Activated CD4-positive, alpha-beta T cell treated with anti-CD3 and anti-CD28 coated beads, Interleukin-2, amount 10 ng/mL, durations not matched to agents 7 days and 5 days (primary cell): Measurements from ENCODE around the gene C2orf80. TPM values are rescaled to one million over a fixed set of nuclear protein-coding genes. Genes with fewer than 3 reads are reported as not detected.
"Not testable (repeated sequence)": the region's sequence is repeated elsewhere in the genome, so short reads cannot be mapped to it uniquely, and the experiment has no call there.

Experiments
- CTCF ChIA-PET: fragments of 350-600 bp; sonication (Branson Sonifier 250); formaldehyde crosslinking; loops from one replicate; lab custom pipeline; 2021; ENCODE audit warnings: antibody characterized with exemption; lab: Charles Lee
- POLR2A ChIA-PET: fragments of 350-600 bp; sonication (Branson Sonifier 250); formaldehyde crosslinking; loops from one replicate; lab custom pipeline; 2021; ENCODE audit warnings: antibody characterized with exemption; lab: Charles Lee
- DNase-seq: peaks from one replicate; pipeline ENCODE4 v3.0.0-alpha.2; 2020
- H3K27ac Mint-ChIP-seq: one replicate; pipeline ENCODE4 v1.8.0; 2021; ENCODE audit warnings: mild to moderate bottlenecking, moderate library complexity, mixed read lengths
- H3K27me3 Mint-ChIP-seq: one replicate; pipeline ENCODE4 v1.8.0; 2021; ENCODE audit warnings: mixed read lengths
- H3K36me3 Mint-ChIP-seq: one replicate; pipeline ENCODE4 v1.8.0; 2021; ENCODE audit warnings: low read depth, mixed read lengths
- H3K4me1 Mint-ChIP-seq: one replicate; pipeline ENCODE4 v1.8.0; 2021; ENCODE audit warnings: mixed read lengths
- H3K4me3 Mint-ChIP-seq: one replicate; pipeline ENCODE4 v1.8.0; 2021; ENCODE audit warnings: mild to moderate bottlenecking, moderate library complexity, mixed read lengths
- H3K9me3 Mint-ChIP-seq: one replicate; pipeline ENCODE4 v1.8.0; 2021; ENCODE audit warnings: mixed read lengths
- total RNA-seq, 2 experiments: library from RNA; stranded (reverse); gene quantifications; one replicate each; pipeline ENCODE4 v1.2.3, GENCODE V29; 2021

The C2orf80 gene
- total RNA-seq, 2 experiments from 2014 or later, result not detected

- DNase-seq, result no peak
- ChIA-PET POLR2A (no interaction called here), CTCF (interaction anchor here (1.3 kb wide), 1 partner anchor 33 kb away, joined by 3 read pairs; no protein-coding TSS in a partner anchor)
- no peak overlapping the region for H3K4me3 Mint-ChIP-seq
- H3K36me3 Mint-ChIP-seq, result no peaks in the 10 kb centered on the region
- no peak overlapping the region for H3K27ac Mint-ChIP-seq
- no peaks in the 10 kb centered on the region for H3K4me1 Mint-ChIP-seq
- no peaks in the 10 kb centered on the region for H3K9me3 Mint-ChIP-seq
- H3K27me3 Mint-ChIP-seq, result no peaks in the 10 kb centered on the region
These were observed 47.4 kb downstream of the C2orf80 start for GRCh38 chr2:208142240-208142924.

DNA sequence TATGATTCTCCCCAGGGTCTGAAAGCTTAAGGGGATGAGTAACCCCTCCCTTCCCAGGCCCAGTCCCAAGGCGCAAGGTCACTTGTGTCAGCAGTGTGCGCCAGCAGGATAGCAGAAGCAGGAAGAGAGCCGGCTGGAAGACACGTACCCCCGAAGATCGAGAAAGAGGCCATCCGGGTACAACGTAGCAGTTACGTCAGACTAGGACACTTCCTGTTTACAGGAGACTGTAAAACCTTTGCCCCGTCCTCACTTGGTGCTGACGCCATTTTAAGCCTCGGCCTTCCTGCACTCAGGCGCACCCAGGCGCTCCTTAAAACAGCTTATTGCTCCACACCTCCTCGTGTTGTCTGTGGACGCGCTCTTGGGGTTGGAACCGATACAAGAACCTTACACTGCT, 50.4 kb downstream of the C2orf80 start:
- no peak for DNase-seq
- POLR2A ChIA-PET, result no interaction called here
- H3K36me3 Mint-ChIP-seq, result no peaks in the 10 kb centered on the region
- H3K9me3 Mint-ChIP-seq, result no peaks in the 10 kb centered on the region
- no peak overlapping the region for H3K4me3 Mint-ChIP-seq
- peaks cover 15% of the 10 kb centered on the region for H3K4me1 Mint-ChIP-seq
- no peaks in the 10 kb centered on the region for H3K27me3 Mint-ChIP-seq
- no peak overlapping the region for H3K27ac Mint-ChIP-seq
- CTCF ChIA-PET, result interaction anchor here (0.6 kb wide), 1 partner anchor 106 kb away, joined by 6 read pairs; no protein-coding TSS in a partner anchor

DNA sequence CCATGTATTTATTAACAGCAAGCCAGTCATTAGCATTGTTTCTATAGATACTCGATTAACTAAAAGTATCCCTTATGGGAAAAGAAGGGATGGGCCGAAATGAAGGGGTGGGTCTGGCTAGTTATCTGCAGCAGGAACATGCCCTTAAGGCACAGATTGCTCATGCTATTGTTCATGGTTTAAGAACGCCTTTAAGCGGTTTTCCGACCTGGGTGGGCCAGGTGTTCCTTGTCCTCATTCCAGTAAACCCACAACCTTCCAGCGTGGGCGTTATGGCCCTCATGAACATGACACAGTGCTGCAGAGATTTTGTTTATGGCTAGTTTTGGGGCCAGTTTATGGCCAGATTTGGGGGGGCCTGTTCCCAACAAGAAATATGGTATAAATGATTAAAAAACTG, 51.5 kb downstream of the C2orf80 start:
- H3K9me3 Mint-ChIP-seq, DNase-seq, H3K36me3 Mint-ChIP-seq, POLR2A ChIA-PET, H3K4me3 Mint-ChIP-seq, H3K27me3 Mint-ChIP-seq, H3K27ac Mint-ChIP-seq: not testable (repeated sequence)
- peaks cover 17% of the 10 kb centered on the region for H3K4me1 Mint-ChIP-seq
- CTCF ChIA-PET, result interaction anchor here (1.1 kb wide), 1 partner anchor 66 kb away, joined by 3 read pairs; no protein-coding TSS in a partner anchor

- Mint-ChIP-seq H3K27ac (no peak overlapping the region), H3K9me3 (no peaks in the 10 kb centered on the region), H3K4me1 (peaks cover 17% of the 10 kb centered on the region), H3K36me3 (no peaks in the 10 kb centered on the region), H3K27me3 (no peaks in the 10 kb centered on the region), H3K4me3 (no peak overlapping the region)
- CTCF ChIA-PET, result interaction anchor here (0.6 to 1.2 kb wide), 4 partner anchors 8 to 320 kb away, joined by 3 to 5 read pairs (median 4); no protein-coding TSS in a partner anchor
- POLR2A ChIA-PET, result no interaction called here
- DNase-seq, result no peak
These were observed 53.1 kb downstream of the C2orf80 start for GRCh38 chr2:208136716-208137094.

- no peaks in the 10 kb centered on the region for H3K27me3 Mint-ChIP-seq
- CTCF ChIA-PET, result interaction anchor here (0.5 to 0.9 kb wide), 2 partner anchors 27 to 90 kb away, joined by 3 to 5 read pairs; no protein-coding TSS in a partner anchor
- POLR2A ChIA-PET, result no interaction called here
- peaks cover 17% of the 10 kb centered on the region for H3K4me1 Mint-ChIP-seq
- no peak overlapping the region for H3K4me3 Mint-ChIP-seq
- DNase-seq, result no peak
- no peaks in the 10 kb centered on the region for H3K9me3 Mint-ChIP-seq
- H3K36me3 Mint-ChIP-seq, result no peaks in the 10 kb centered on the region
- no peak overlapping the region for H3K27ac Mint-ChIP-seq
These were observed 53.8 kb downstream of the C2orf80 start for GRCh38 chr2:208135794-208136715.

GRCh38 chr2:208134928-208135586, 54.8 kb downstream of the C2orf80 start:
- H3K27me3 Mint-ChIP-seq, result no peaks in the 10 kb centered on the region
- H3K4me1 Mint-ChIP-seq, result peaks cover 17% of the 10 kb centered on the region
- CTCF ChIA-PET, result interaction anchor here (0.5 kb wide), 1 partner anchor 9 kb away, joined by 4 read pairs; no protein-coding TSS in a partner anchor
- no peak overlapping the region for H3K4me3 Mint-ChIP-seq
- POLR2A ChIA-PET, result no interaction called here
- H3K27ac Mint-ChIP-seq, result peak overlapping the region; percentile 69
- H3K9me3 Mint-ChIP-seq, result no peaks in the 10 kb centered on the region
- DNase-seq, result peak; percentile 34
- H3K36me3 Mint-ChIP-seq, result no peaks in the 10 kb centered on the region

DNA sequence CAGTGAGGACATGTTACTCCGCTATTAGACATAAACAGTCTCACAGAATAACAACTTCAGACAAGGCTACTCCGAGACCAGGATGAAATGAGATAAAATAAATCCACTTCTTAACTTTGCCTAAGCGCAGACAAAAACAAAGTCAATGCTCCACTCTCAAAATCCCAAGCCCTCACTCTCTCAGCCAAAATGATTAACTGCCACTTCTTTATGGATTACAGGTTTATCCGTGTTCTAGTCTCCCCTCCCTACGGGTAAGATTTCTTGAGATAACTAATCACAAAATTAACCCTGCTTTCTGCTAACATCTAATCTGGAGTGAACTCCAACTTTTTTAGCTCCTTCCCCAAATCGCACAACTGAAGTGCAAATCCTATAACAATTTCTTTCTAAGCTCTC, 59.1 kb downstream of the C2orf80 start:
- H3K4me1 Mint-ChIP-seq, result peaks cover 14% of the 10 kb centered on the region
- no peak overlapping the region for H3K4me3 Mint-ChIP-seq
- DNase-seq, result no peak
- peaks cover 5% of the 10 kb centered on the region for H3K27me3 Mint-ChIP-seq
- ChIA-PET POLR2A (no interaction called here), CTCF (interaction anchor here (1.3 kb wide), 1 partner anchor 28 kb away, joined by 3 read pairs; no protein-coding TSS in a partner anchor)
- H3K9me3 Mint-ChIP-seq, result no peaks in the 10 kb centered on the region
- no peaks in the 10 kb centered on the region for H3K36me3 Mint-ChIP-seq
- peak overlapping the region; percentile 43 for H3K27ac Mint-ChIP-seq

DNA sequence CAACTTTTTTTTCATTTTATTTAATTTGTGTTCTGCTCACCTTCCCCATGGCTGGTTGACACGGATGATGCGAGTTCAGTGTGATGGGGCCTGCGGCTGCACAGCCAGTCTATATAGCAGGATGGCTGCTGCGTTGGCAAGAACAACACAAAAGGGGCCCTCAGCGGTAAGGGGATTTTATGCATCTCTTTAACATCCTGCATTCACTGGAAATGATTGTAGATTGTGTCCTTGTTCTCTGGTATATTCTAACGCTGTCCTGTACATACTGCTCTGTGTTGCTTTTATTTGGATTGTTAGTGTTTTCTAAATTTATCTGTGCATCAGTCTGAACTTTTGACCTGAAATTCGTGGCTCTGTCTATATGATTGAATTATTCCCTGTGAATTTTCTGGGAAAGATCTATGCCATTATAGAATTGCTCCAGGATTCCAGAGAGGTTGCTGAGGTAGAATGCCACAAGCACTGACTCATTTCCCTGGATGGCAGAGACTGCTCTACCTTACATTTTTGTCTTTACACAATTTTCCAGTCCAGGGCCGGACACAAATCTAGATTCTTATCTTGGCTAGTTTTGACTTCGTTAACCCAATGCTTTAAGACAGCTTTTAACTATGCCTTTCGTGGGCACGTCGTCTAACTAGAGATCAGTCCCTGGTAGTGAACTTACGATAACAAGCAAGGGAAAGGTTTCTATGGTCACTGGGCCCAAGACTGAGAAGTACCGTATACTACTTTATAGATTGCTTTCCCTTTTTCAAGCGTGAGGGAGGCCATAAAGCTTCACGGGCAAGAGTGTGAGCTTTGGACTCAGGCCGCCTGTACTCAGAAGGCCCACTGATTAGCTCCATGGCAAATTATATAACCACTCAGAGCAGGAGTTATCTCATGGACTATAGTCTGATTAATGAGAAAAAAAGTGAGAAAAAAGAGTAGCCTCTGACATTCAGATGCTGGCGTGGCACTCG, 59.8 kb downstream of the C2orf80 start, which contains the start of gene CRYGC:
TSS of gene CRYGC (minus strand) at position 85 of the 968 bp plus-strand sequence. CDS start at position 49, 36 bp downstream.
- peaks cover 11% of the 10 kb centered on the region for H3K27me3 Mint-ChIP-seq
- ChIA-PET CTCF (no interaction called here), POLR2A (no interaction called here)
- no peak for DNase-seq
- no peaks in the 10 kb centered on the region for H3K9me3 Mint-ChIP-seq
- H3K27ac Mint-ChIP-seq, result no peak within 1 kb of the TSS
- peaks cover 7% of the 10 kb centered on the region for H3K4me1 Mint-ChIP-seq
- no peaks in the 10 kb centered on the region for H3K36me3 Mint-ChIP-seq
- no peak within 1 kb of the TSS for H3K4me3 Mint-ChIP-seq

DNA sequence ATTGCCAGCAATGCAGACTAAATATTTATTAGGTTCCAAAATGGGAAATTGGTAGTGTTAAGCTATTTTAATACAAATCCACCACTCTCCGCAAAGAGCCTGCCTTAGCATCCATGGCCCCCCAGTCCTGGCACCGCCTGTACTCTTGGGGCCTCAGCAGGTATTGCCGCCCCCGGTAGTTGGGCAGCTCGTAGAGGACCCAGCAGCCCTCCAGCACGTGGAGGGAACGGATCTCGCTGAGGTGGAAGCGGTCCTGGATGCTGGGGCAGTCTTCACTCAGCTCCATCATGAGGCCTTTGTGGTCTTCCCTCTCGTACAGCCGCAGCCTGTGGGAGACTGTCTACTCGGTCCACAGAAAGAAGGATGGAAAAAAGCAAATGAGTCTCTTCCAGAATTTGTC, 61.7 kb downstream of the C2orf80 start:
- Mint-ChIP-seq H3K9me3 (no peaks in the 10 kb centered on the region), H3K27me3 (peaks cover 25% of the 10 kb centered on the region), H3K36me3 (no peaks in the 10 kb centered on the region)

DNA sequence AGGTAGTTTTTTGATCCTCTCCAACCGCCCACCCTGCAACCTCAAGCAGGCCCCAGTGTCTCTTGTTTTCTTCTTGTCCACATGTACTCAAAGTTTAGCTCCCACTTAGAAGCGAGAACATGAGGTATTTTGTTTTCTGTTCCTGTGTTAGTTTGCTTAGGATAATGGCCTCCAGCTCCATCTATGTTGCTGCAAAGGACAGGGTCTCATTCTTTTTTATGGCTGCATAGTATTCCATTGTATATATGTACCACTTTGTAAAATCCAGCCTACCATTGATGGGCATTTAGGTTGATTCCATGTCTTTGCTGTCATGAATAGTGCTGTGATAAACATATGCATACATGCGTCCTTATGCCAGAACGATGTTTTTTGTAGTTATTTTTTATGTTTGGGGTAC, 62.7 kb downstream of the C2orf80 start:
- Mint-ChIP-seq H3K9me3 (no peaks in the 10 kb centered on the region), H3K27me3 (peaks cover 25% of the 10 kb centered on the region), H3K36me3 (no peaks in the 10 kb centered on the region), H3K4me3 (no peak overlapping the region), H3K27ac (no peak overlapping the region), H3K4me1 (peaks cover 8% of the 10 kb centered on the region)
- ChIA-PET CTCF (interaction anchor here (1.0 kb wide), 1 partner anchor 381 kb away, joined by 3 read pairs; no protein-coding TSS in a partner anchor), POLR2A (no interaction called here)
- no peak for DNase-seq

More for the DNA sequence above, 61.7 kb downstream of the C2orf80 start:
- H3K4me1 Mint-ChIP-seq, result peaks cover 8% of the 10 kb centered on the region
- ChIA-PET POLR2A (no interaction called here), CTCF (interaction anchor here (0.6 to 1.3 kb wide), 3 partner anchors 9 to 327 kb away, joined by 3 to 4 read pairs (median 3); no protein-coding TSS in a partner anchor)
- H3K27ac Mint-ChIP-seq, result no peak overlapping the region
- DNase-seq, result no peak
- H3K4me3 Mint-ChIP-seq, result no peak overlapping the region

GRCh38 chr2:208125251-208125650, 64.6 kb downstream of the C2orf80 start:
- peaks cover 27% of the 10 kb centered on the region for H3K27me3 Mint-ChIP-seq
- POLR2A ChIA-PET, result no interaction called here
- no peaks in the 10 kb centered on the region for H3K36me3 Mint-ChIP-seq
- H3K4me1 Mint-ChIP-seq, result peaks cover 8% of the 10 kb centered on the region
- no peaks in the 10 kb centered on the region for H3K9me3 Mint-ChIP-seq
- H3K27ac Mint-ChIP-seq, result no peak overlapping the region
- DNase-seq, result no peak
- H3K4me3 Mint-ChIP-seq, result no peak overlapping the region
- CTCF ChIA-PET, result no interaction called here
